ENCODE measurements around the gene MRPS2.
"Not testable (repeated sequence)": the region's sequence is repeated elsewhere in the genome, so short reads cannot be mapped to it uniquely, and the experiment has no call there.

DNA sequence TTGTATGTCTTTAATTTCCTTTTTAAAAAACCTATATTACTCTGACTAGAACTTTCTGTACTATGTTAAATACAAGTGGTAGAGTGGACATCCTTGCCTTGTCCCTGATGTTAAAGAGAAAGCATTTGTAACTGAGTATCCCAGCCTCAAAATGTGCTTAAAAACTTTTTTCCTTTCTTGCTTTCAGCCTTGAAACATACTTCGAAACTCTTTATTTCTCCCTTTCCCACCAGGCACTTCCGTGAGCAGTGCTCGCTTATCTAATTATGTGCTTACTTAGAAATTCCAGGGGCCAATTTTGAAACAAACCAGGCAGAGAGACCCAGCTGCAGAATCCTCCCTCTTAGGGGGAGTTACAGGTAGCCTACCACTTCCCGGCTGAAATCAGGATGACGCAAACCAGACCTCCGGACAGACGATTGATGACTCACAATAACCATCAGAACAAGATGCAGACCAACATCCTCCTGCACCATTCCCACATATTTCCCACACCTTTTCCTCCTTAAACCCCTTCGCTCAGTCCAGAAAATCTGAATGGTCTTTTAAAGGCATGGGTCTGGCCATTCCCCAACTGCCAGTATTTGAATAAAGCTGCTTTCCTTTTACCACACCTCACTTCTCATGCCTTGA lies 42.9 kb downstream of the MRPS2 start:
- not testable (repeated sequence) for TF ChIP-seq CTCF, POLR2A (IDR thresholded peaks at IDR 0.05)
